ENCODE results near the gene C1QA. TPM values are rescaled to one million over a fixed set of nuclear protein-coding genes. Genes with fewer than 3 reads are reported as not detected.

The C1QA gene
- total RNA-seq, 4 donors from 2014 or later = 22.6 to 453 (median 190) TPM

- WGBS, 2 donors (ENCODE audit: low coverage in 1 of 2) = 0 to 40% methylated on average over 1 to 2 of the region's 18 CpGs
- H3K27me3 ChIP-seq = peaks cover 72% of the 10 kb centered on the region
- H3K27ac ChIP-seq = no peak overlapping the region
- H3K9me3 ChIP-seq = no peaks in the 10 kb centered on the region
- no peaks in the 10 kb centered on the region for H3K36me3 ChIP-seq
- no peak overlapping the region for H3K4me3 ChIP-seq
- ATAC-seq = peak; percentile 76
- H3K4me1 ChIP-seq = peaks cover 0 to 10% (median 0%) of the 10 kb centered on the region in 3 donors
- TF ChIP-seq CTCF (IDR thresholded peaks at IDR 0.05) (peak in 3 of 4 experiments; percentile 90 to 95 (median 91)), EP300 (IDR thresholded peaks at IDR 0.05) (no peak), POLR2AphosphoS5 (IDR thresholded peaks at IDR 0.05) (peak; percentile 58), POLR2A (IDR thresholded peaks at IDR 0.05) (no peak)
These were observed 5.6 kb downstream of the C1QA start for GRCh38 chr1:22641906-22642636.

- peaks cover 0 to 10% (median 0%) of the 10 kb centered on the region in 3 donors for H3K4me1 ChIP-seq
- TF ChIP-seq POLR2AphosphoS5 (IDR thresholded peaks at IDR 0.05) = no peak
- no peak for TF ChIP-seq EP300 (IDR thresholded peaks at IDR 0.05)
- peak in 1 of 2 donors; percentile 21 for TF ChIP-seq POLR2A (IDR thresholded peaks at IDR 0.05)
- no peak for TF ChIP-seq CTCF (IDR thresholded peaks at IDR 0.05)
- peak within 1 kb of the TSS in 3 of 4 donors; percentile 27 to 50 (median 31) for H3K27ac ChIP-seq
- peaks cover 63% of the 10 kb centered on the region for H3K27me3 ChIP-seq
- H3K9me3 ChIP-seq = no peaks in the 10 kb centered on the region
- no peaks in the 10 kb centered on the region for H3K36me3 ChIP-seq
- H3K4me3 ChIP-seq = peak within 1 kb of the TSS in 1 of 2 donors; percentile 41
- 67% methylated on average over 3 of the region's 8 CpGs; no CpG with 5 or more reads in 1 of the 2 donors for WGBS, 2 donors (ENCODE audit: low coverage in 1 of 2)
- peak; percentile 50 for ATAC-seq
These were observed 7.0 kb downstream of the C1QA start, which contains the start of gene C1QC for GRCh38 chr1:22643381-22643780. C1QC (plus strand) TSS chr1:22643633; CDS start chr1:22644024, 391 bp downstream.

- Histone ChIP-seq H3K27me3 (peaks cover 58% of the 10 kb centered on the region), H3K4me1 (peaks cover 0 to 10% (median 0%) of the 10 kb centered on the region in 3 donors), H3K4me3 (peak overlapping the region in 1 of 2 donors; percentile 41), H3K27ac (peak overlapping the region in 3 of 4 donors; percentile 27 to 50 (median 31)), H3K36me3 (no peaks in the 10 kb centered on the region), H3K9me3 (no peaks in the 10 kb centered on the region)
- WGBS, 2 donors (ENCODE audit: low coverage in 1 of 2) = 100% methylated on average over 1 of the region's 12 CpGs; no CpG with 5 or more reads in 1 of the 2 donors
- TF ChIP-seq CTCF (IDR thresholded peaks at IDR 0.05) (no peak), POLR2AphosphoS5 (IDR thresholded peaks at IDR 0.05) (no peak), POLR2A (IDR thresholded peaks at IDR 0.05) (no peak), EP300 (IDR thresholded peaks at IDR 0.05) (no peak)
- ATAC-seq = no peak
These were observed 7.5 kb downstream of the C1QA start for GRCh38 chr1:22643928-22644327.

- no peaks in the 10 kb centered on the region for H3K36me3 ChIP-seq
- peak overlapping the region in 1 of 2 donors; percentile 41 for H3K4me3 ChIP-seq
- WGBS, 2 donors (ENCODE audit: low coverage in 1 of 2) = 59 to 81% methylated on average over 3 to 4 of the region's 7 CpGs
- H3K4me1 ChIP-seq = peaks cover 0 to 10% (median 0%) of the 10 kb centered on the region in 3 donors
- TF ChIP-seq CTCF (IDR thresholded peaks at IDR 0.05) (no peak), POLR2AphosphoS5 (IDR thresholded peaks at IDR 0.05) (no peak), POLR2A (IDR thresholded peaks at IDR 0.05) (no peak), EP300 (IDR thresholded peaks at IDR 0.05) (no peak)
- ATAC-seq = no peak
- no peaks in the 10 kb centered on the region for H3K9me3 ChIP-seq
- H3K27me3 ChIP-seq = peaks cover 39% of the 10 kb centered on the region
- no peak overlapping the region for H3K27ac ChIP-seq
These were observed 9.5 kb downstream of the C1QA start for GRCh38 chr1:22645931-22646330.
